ENCODE results near the gene CELF5.

The CELF5 gene

DNA sequence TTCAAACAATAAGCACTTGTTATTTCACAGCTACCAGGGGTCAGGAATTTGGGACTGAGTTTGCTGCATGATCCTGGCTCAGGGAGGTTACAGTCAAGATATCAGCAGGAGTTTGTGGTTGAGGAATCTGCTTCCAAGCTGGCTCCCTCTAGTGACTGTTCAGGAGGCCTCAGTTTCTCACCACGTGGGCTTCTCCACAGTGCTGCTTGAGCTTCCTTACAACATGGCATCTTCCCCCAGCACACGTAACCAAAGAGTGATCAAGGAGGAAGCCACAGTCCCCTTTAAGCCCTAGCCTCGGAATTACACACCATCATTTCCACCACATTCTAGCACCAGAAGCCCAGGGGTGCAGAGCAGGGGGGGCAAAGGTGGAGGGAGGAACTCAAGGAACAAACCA, 28.8 kb downstream of the CELF5 start:
- no peak for DNase-seq (ENCODE audit: extremely low read depth, low read depth)
- TF ChIP-seq, protein P1, sequence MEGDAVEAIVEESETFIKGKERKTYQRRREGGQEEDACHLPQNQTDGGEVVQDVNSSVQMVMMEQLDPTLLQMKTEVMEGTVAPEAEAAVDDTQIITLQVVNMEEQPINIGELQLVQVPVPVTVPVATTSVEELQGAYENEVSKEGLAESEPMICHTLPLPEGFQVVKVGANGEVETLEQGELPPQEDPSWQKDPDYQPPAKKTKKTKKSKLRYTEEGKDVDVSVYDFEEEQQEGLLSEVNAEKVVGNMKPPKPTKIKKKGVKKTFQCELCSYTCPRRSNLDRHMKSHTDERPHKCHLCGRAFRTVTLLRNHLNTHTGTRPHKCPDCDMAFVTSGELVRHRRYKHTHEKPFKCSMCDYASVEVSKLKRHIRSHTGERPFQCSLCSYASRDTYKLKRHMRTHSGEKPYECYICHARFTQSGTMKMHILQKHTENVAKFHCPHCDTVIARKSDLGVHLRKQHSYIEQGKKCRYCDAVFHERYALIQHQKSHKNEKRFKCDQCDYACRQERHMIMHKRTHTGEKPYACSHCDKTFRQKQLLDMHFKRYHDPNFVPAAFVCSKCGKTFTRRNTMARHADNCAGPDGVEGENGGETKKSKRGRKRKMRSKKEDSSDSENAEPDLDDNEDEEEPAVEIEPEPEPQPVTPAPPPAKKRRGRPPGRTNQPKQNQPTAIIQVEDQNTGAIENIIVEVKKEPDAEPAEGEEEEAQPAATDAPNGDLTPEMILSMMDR (IDR thresholded peaks at IDR 0.05; ENCODE audit: low read depth, low read length), result no peak

GRCh38 chr19:3254520-3254919, 30.1 kb downstream of the CELF5 start:
- DNase-seq (ENCODE audit: extremely low read depth, low read depth), result no peak
- TF ChIP-seq, protein P1 (IDR thresholded peaks at IDR 0.05; ENCODE audit: low read depth, low read length), result no peak

DNA sequence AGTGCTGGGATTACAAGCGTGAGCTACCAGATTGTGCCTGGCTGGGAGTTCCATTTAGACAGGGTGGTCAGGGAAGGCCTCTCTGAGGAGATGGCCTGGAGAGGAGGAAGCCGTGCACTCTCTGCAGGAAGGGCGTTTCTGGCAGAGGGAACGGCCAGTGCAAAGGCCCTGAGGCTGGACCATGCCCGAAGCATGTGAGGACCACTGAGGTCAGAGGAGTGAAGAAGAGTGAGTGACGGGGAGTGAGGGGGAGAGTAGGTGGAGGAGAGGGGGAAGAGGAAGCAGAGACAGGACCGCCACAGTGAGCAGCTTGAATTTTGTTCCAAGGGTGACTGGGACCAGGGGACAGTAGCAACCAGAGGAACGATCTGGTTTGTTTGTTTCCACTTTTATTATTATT, 32.6 kb downstream of the CELF5 start:
- TF ChIP-seq, protein P1 (IDR thresholded peaks at IDR 0.05; ENCODE audit: low read depth, low read length), result no peak
- DNase-seq (ENCODE audit: extremely low read depth, low read depth), result no peak

DNA sequence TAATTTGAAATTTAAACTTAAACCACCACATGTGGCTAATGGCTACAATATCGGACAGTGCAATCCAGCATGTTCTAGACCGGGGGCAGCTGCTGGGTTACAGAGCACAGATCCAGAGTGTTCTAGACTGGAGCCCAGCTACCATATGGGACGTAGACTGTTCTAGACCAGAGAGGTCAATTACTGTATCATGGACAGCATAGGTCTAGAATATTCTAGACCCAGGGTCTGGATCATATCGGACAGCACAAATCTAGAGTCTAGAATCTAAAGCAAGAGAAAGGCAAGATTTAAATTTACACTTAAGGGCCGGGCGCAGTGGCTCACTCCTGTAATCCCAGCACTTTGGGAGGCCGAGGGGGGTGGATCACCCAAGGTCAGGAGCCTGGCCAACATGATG, 37.9 kb downstream of the CELF5 start:
- DNase-seq (ENCODE audit: extremely low read depth, low read depth), result no peak
- TF ChIP-seq, protein P1 (IDR thresholded peaks at IDR 0.05; ENCODE audit: low read depth, low read length), result no peak

GRCh38 chr19:3263866-3264265, 39.4 kb downstream of the CELF5 start:
- TF ChIP-seq, protein P1 (IDR thresholded peaks at IDR 0.05; ENCODE audit: low read depth, low read length), result no peak
- DNase-seq (ENCODE audit: extremely low read depth, low read depth), result no peak

DNA sequence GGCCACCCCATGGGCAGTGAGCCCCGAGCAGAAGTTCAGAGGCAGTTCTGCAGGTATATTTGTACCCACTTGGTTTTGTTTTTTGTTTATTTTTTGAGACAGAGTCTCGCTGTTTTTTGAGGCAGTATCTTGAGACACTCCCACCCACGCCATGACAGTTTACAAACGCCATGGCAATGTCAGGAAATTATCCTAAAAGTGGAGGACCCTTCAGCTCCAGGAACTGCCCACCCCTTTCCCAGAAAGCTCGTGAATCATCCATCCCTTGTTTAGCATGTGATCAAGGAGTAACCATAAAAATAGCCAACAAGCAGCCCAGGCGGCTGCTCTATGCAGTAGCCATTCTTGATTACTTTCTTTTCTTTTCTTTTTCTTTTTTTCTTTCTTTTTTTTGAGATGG, 41.0 kb downstream of the CELF5 start:
- TF ChIP-seq, protein P1 (IDR thresholded peaks at IDR 0.05; ENCODE audit: low read depth, low read length), result no peak
- no peak for DNase-seq (ENCODE audit: extremely low read depth, low read depth)

DNA sequence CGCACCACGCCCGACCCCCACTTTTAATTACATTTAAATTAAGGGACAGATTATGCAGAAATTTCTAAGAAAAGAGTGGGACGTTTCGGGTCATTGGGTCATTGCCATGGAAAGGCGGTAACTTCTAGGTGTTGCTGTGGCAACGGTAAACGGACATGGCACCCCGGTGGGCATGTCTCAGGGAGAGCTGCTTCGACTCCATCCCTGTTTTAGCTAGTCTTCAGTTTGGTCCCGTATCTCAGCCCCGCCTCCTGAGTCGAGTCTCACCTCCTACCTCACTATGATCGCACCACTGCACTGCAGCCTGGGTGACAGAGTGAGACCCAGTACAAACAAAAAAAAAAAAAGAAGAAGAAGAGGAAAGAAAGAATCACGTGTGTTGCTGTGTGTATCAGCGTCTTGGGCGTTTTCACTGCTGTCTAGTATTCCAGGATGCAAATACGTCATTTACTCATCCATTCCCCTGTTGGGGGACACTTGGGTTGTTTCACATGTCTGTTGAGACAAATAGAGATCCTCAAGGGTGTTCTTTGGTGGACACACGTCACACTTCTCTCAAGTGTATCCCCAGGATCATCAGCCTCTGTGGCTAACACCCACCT, 41.7 kb downstream of the CELF5 start:
- TF ChIP-seq, protein P1 (IDR thresholded peaks at IDR 0.05; ENCODE audit: low read depth, low read length), result no peak
- no peak for DNase-seq (ENCODE audit: extremely low read depth, low read depth)
